ENCODE results near the gene FAM117A. TPM values are rescaled to one million over a fixed set of nuclear protein-coding genes. Genes with fewer than 3 reads are reported as not detected.

The FAM117A gene
- polyA plus RNA-seq, 2 donors: 4.8 to 5.9 TPM

DNA sequence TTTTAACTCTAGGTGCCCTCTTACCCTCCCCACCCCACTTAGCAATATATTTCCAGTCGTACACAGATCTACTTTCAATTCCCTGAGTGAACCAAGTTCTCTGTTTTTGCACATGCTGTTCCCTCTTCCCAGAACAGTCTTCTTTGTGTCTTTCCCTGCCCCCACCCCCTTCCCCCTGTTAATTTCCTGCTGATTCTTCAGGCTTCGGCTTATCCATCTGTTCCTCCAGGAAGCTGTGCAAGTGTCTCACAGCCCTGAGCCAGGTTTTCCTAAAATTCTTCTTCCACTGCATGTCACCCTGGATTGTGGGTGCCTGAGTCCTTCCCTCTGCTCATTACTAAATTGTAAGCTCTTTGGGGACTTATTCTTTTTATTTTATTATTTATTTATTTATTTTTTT is 73.7 kb downstream of the FAM117A start:
- no peaks in the 10 kb centered on the region for H3K27me3 ChIP-seq (ENCODE audit: control insufficient read depth in 1 of 2, insufficient read depth in 2 of 2, low read length in 2 of 2)
- no peak overlapping the region for H3K27ac ChIP-seq (ENCODE audit: low read depth in 2 of 2, low read length in 1 of 2)
- H3K4me1 ChIP-seq (ENCODE audit: control insufficient read depth in 2 of 2, insufficient read depth in 2 of 2, low read length in 1 of 2): peaks cover 0 to 3% of the 10 kb centered on the region in 2 donors
- no peak overlapping the region for H3K4me3 ChIP-seq (ENCODE audit: low read depth in 1 of 2, low read length in 2 of 2)
- 63 to 64% methylated on average over 2 of the region's 2 CpGs for WGBS, 2 donors
- no peaks in the 10 kb centered on the region for H3K9me3 ChIP-seq (ENCODE audit: control insufficient read depth in 2 of 2, insufficient read depth in 1 of 2, low read depth in 1 of 2, low read length in 1 of 2)
- H3K36me3 ChIP-seq (ENCODE audit: control insufficient read depth in 2 of 2, insufficient read depth in 2 of 2, low read length in 1 of 2): no peaks in the 10 kb centered on the region

DNA sequence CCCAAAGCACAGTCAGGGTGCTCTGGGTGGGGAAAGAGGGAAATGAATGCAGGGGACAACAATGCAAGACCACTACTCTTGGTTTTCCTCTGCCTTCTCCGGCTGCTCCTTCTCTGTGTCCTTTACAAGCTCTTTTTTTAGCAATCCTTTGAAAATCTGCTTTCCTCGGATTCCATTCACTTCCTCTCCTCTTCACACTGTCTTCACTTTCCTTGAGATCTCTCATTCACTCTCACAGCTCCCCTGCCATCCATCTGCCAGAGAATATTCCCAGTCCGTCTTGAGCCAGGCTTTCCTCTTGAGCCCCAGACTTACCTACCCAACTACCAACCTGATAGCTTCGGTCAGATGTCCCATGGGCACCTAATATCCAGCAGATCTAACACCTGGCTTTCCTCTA is 75.1 kb downstream of the FAM117A start:
- no peak overlapping the region for H3K27ac ChIP-seq (ENCODE audit: low read depth in 2 of 2, low read length in 1 of 2)
- no peaks in the 10 kb centered on the region for H3K9me3 ChIP-seq (ENCODE audit: control insufficient read depth in 2 of 2, insufficient read depth in 1 of 2, low read depth in 1 of 2, low read length in 1 of 2)
- WGBS, 2 donors: 87% methylated on average over 4 of the region's 4 CpGs
- H3K4me3 ChIP-seq (ENCODE audit: low read depth in 1 of 2, low read length in 2 of 2): no peak overlapping the region
- H3K36me3 ChIP-seq (ENCODE audit: control insufficient read depth in 2 of 2, insufficient read depth in 2 of 2, low read length in 1 of 2): no peaks in the 10 kb centered on the region
- H3K4me1 ChIP-seq (ENCODE audit: control insufficient read depth in 2 of 2, insufficient read depth in 2 of 2, low read length in 1 of 2): no peaks in the 10 kb centered on the region
- no peaks in the 10 kb centered on the region for H3K27me3 ChIP-seq (ENCODE audit: control insufficient read depth in 1 of 2, insufficient read depth in 2 of 2, low read length in 2 of 2)

DNA sequence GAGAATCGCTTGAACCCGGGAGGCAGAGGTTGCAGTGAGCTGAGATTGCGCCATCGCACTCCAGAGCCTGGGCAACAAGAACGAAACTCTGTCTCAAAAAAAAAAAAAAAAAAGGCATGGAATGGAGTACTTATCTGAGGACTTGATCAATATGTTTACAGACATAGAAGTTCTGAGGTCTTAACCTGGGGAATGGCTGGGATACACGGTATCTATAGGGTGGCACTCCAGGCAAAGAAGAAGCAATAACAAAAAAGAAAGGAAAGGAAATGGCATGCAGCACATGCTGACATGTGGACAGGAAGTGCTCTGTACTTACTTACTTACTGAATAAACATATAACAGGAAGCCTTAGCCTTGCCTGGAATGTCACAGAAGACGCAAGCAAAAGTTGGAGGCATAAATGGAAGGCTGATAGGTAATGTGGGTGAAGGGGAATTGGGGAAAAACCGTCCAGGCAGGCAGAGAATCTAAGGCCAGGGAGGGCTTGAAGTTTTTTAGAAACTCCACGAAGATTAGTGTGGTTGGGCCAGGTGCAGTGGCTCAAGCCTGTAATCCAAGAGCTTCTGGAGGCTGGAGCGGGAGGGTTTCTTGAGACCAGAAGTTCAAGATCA is 75.9 kb downstream of the FAM117A start:
- Histone ChIP-seq H3K4me1 (ENCODE audit: control insufficient read depth in 2 of 2, insufficient read depth in 2 of 2, low read length in 1 of 2) (no peaks in the 10 kb centered on the region), H3K4me3 (ENCODE audit: low read depth in 1 of 2, low read length in 2 of 2) (no peak overlapping the region), H3K36me3 (ENCODE audit: control insufficient read depth in 2 of 2, insufficient read depth in 2 of 2, low read length in 1 of 2) (no peaks in the 10 kb centered on the region), H3K27me3 (ENCODE audit: control insufficient read depth in 1 of 2, insufficient read depth in 2 of 2, low read length in 2 of 2) (no peaks in the 10 kb centered on the region), H3K9me3 (ENCODE audit: control insufficient read depth in 2 of 2, insufficient read depth in 1 of 2, low read depth in 1 of 2, low read length in 1 of 2) (no peaks in the 10 kb centered on the region), H3K27ac (ENCODE audit: low read depth in 2 of 2, low read length in 1 of 2) (peak overlapping the region; percentile 1 to 72)
- 60 to 71% methylated on average over 10 of the region's 10 CpGs for WGBS, 2 donors

DNA sequence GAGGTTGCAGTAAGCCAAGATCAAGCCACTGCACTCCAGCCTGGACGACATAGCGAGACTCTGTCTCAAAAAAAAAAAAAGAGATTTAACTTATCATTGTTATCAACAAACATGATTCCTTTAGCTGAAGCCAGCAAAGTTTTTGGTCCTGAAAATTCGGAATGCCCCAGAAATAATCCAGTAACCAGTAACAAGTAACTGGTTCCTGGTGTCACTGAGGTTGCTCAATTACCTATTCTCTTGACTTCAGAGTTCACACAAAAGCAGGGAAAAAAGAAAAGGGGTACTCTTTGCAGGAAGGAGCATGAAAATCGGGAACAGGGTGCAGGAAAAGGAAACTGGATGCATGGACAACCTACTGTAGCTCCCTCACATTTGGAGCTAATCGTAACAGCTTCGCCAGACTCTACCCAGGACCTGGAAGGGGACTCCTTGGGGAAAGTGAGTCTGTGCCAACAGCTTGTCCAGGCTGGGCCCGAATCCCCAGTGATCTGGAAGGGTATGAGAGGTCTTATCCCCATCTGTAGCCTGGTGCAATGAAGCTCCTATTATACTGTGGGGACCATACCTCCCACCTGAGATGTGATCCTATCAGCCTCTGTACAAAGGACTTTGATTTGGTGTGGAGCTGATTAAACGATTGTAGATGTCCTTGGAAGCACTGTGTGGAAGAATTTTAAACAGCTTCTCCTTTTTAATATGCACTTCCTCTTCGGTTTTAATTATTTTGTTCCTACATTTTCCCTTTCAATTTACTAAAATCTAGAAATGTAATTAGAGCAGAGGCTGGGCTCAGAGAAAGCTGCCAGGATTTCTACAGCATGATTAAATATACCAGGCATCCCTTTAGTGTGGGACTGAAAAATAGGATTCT is 82.6 kb downstream of the FAM117A start:
- Histone ChIP-seq H3K36me3 (ENCODE audit: control insufficient read depth in 2 of 2, insufficient read depth in 2 of 2, low read length in 1 of 2) (no peaks in the 10 kb centered on the region), H3K9me3 (ENCODE audit: control insufficient read depth in 2 of 2, insufficient read depth in 1 of 2, low read depth in 1 of 2, low read length in 1 of 2) (no peaks in the 10 kb centered on the region), H3K4me1 (ENCODE audit: control insufficient read depth in 2 of 2, insufficient read depth in 2 of 2, low read length in 1 of 2) (no peaks in the 10 kb centered on the region), H3K27ac (ENCODE audit: low read depth in 2 of 2, low read length in 1 of 2) (peak overlapping the region in 1 of 2 donors; percentile 22), H3K4me3 (ENCODE audit: low read depth in 1 of 2, low read length in 2 of 2) (no peak overlapping the region), H3K27me3 (ENCODE audit: control insufficient read depth in 1 of 2, insufficient read depth in 2 of 2, low read length in 2 of 2) (no peaks in the 10 kb centered on the region)
- 64 to 70% methylated on average over 9 of the region's 9 CpGs for WGBS, 2 donors

DNA sequence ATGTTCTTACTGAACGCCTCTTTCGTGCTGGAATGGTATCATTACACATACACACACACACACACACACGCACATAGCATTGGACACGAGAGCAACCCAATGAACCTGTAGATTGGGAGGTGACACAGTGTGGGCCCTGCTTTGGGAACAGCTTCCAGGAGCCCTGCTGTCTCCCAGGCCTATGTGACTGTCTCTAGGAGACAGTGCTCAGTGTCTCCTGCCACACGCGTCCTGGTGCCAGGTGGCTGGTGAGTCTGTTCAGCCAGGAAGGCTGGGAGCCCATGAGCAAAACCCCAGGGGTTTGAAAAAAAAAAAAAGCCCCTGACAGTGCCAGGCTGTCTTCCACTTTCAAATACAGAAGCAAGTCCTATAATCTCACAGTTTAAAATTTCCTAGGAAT is 83.6 kb downstream of the FAM117A start:
- 70 to 73% methylated on average over 6 of the region's 6 CpGs for WGBS, 2 donors
- H3K4me1 ChIP-seq (ENCODE audit: control insufficient read depth in 2 of 2, insufficient read depth in 2 of 2, low read length in 1 of 2): peaks cover 0 to 4% of the 10 kb centered on the region in 2 donors

DNA sequence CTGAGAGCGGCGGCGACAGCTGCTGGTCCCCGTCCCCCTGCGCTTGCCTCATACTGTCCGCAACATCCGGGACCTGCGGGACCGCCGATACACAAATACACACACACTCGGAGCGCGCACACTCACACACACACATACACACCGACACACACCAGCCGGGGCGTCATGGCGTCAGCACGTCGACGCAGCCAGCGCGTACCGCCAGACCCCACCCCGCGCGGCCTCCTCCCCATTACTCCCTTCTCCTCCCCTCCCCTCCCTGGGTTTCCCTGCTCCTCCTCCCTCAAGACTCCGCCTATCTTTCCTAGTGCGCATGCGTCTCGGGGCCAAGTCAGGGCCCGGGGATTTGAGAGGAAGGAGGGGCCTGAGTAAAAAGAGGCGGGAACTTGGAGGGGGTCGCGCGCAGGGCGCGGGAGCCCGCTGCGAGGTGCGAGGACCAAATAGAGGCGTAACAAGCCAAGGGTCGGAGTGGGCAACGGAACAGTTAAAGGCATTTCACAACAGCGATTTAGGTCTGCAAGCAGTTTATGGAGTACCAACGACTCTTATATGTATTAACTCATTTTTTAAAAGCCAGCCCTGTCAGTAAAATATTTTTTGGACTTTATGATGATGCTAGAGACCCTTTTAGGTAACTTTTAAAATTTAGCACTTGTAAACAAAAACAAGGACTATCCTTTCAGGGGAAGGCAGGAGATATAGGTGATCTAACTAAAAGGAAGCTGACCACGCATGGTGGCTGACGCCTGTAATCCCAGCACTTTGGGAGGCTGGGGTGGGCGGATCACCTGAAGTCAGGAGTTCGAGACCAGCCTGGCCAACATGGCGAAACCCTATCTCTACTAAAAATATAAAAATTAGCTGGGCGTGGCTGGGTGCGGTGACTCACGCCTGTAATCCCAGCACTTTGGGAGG is 85.7 kb downstream of the FAM117A start, which contains the start of gene SPOP:
Gene SPOP (minus strand): TSS at position 165 of the 915 bp plus-strand sequence. CDS start 55,287 bp downstream, outside the sequence.
- WGBS, 2 donors: 15 to 17% methylated on average over 51 of the region's 53 CpGs
- no peaks in the 10 kb centered on the region for H3K9me3 ChIP-seq (ENCODE audit: control insufficient read depth in 2 of 2, insufficient read depth in 1 of 2, low read depth in 1 of 2, low read length in 1 of 2)
- H3K4me1 ChIP-seq (ENCODE audit: control insufficient read depth in 2 of 2, insufficient read depth in 2 of 2, low read length in 1 of 2): peaks cover 0 to 4% of the 10 kb centered on the region in 2 donors
- H3K27me3 ChIP-seq (ENCODE audit: control insufficient read depth in 1 of 2, insufficient read depth in 2 of 2, low read length in 2 of 2): no peaks in the 10 kb centered on the region
- H3K36me3 ChIP-seq (ENCODE audit: control insufficient read depth in 2 of 2, insufficient read depth in 2 of 2, low read length in 1 of 2): no peaks in the 10 kb centered on the region
- peak within 1 kb of the TSS; percentile 71 to 82 for H3K4me3 ChIP-seq (ENCODE audit: low read depth in 1 of 2, low read length in 2 of 2)
- peak within 1 kb of the TSS; percentile 99 for H3K27ac ChIP-seq (ENCODE audit: low read depth in 2 of 2, low read length in 1 of 2)

More for the DNA sequence above, 83.6 kb downstream of the FAM117A start:
- Histone ChIP-seq H3K4me3 (ENCODE audit: low read depth in 1 of 2, low read length in 2 of 2) (no peak overlapping the region), H3K27ac (ENCODE audit: low read depth in 2 of 2, low read length in 1 of 2) (no peak overlapping the region), H3K9me3 (ENCODE audit: control insufficient read depth in 2 of 2, insufficient read depth in 1 of 2, low read depth in 1 of 2, low read length in 1 of 2) (no peaks in the 10 kb centered on the region), H3K27me3 (ENCODE audit: control insufficient read depth in 1 of 2, insufficient read depth in 2 of 2, low read length in 2 of 2) (no peaks in the 10 kb centered on the region), H3K36me3 (ENCODE audit: control insufficient read depth in 2 of 2, insufficient read depth in 2 of 2, low read length in 1 of 2) (no peaks in the 10 kb centered on the region)

DNA sequence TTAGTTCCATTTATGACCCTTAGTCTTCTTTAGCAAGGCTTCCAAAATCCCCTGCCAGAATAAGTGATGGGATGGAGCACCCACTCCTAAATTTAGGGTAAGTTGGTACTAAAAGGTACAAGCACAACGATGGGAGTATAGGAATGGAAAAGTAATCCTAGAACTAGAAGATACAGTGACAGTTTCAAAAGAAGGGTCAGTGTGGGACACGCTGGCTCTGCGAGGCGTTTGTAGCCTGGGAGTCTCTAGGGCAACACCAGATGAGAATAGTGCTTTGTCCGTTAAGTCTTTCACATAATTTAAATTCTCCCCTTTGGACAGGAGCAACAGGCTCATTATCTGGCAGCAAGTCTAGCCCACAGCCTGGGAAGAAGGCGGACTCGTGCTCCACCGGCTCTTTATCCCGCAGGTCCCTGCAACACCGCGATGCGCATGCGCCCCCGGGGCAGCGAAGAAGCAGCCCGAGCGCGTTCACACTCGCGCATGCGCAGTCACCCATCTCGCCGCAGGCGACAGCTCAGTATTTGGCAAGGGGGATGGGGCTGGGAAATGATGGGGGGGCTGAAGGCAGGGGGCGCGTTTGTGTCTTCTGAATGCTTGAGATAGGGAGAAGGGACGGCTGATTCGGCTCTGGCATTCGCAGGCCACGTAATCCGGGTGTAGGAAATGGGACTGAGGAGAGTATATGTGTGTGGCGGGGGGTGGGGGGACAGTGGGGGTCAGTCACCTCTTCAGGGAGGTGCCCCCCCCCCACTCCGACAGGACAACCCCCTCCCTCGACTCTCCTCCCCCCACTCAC is 86.6 kb downstream of the FAM117A start:
- no peaks in the 10 kb centered on the region for H3K36me3 ChIP-seq (ENCODE audit: control insufficient read depth in 2 of 2, insufficient read depth in 2 of 2, low read length in 1 of 2)
- no peaks in the 10 kb centered on the region for H3K27me3 ChIP-seq (ENCODE audit: control insufficient read depth in 1 of 2, insufficient read depth in 2 of 2, low read length in 2 of 2)
- peak overlapping the region; percentile 71 to 82 for H3K4me3 ChIP-seq (ENCODE audit: low read depth in 1 of 2, low read length in 2 of 2)
- no peaks in the 10 kb centered on the region for H3K9me3 ChIP-seq (ENCODE audit: control insufficient read depth in 2 of 2, insufficient read depth in 1 of 2, low read depth in 1 of 2, low read length in 1 of 2)
- 1% methylated on average over 33 of the region's 34 CpGs for WGBS, 2 donors
- peak overlapping the region; percentile 99 for H3K27ac ChIP-seq (ENCODE audit: low read depth in 2 of 2, low read length in 1 of 2)
- peaks cover 0 to 4% of the 10 kb centered on the region in 2 donors for H3K4me1 ChIP-seq (ENCODE audit: control insufficient read depth in 2 of 2, insufficient read depth in 2 of 2, low read length in 1 of 2)

DNA sequence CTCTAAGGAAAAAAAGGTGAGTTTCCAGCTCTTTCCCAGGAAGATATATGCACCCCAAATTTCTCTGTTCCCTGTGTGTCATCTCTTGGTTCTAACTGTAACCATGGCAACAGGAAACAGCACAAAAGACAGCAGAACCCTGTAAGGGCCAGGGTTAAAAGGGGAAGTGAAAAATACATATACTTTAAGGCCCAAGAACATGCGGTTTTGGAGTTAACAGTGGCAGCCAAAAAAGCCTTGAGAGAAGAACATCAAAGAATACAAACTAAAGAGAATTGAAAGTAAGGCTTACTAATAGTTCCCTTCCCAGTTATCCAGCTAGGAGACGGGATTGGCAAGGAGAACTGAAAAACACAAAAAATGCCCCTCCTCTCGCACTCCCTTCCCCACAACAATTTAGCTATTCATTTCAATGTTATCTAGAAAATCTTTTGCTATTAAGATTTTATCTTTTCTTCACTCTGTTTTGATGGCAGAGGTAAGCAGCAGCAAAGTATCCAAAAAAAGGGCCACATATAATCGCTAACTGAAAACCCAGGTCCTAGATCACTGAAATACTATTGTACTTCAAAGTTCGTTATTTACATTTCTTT is 87.6 kb downstream of the FAM117A start:
- WGBS, 2 donors: 21 to 22% methylated on average over 5 of the region's 5 CpGs
- Histone ChIP-seq H3K4me3 (ENCODE audit: low read depth in 1 of 2, low read length in 2 of 2) (peak overlapping the region in 1 of 2 donors; percentile 82), H3K9me3 (ENCODE audit: control insufficient read depth in 2 of 2, insufficient read depth in 1 of 2, low read depth in 1 of 2, low read length in 1 of 2) (no peaks in the 10 kb centered on the region), H3K36me3 (ENCODE audit: control insufficient read depth in 2 of 2, insufficient read depth in 2 of 2, low read length in 1 of 2) (no peaks in the 10 kb centered on the region), H3K4me1 (ENCODE audit: control insufficient read depth in 2 of 2, insufficient read depth in 2 of 2, low read length in 1 of 2) (peaks cover 0 to 4% of the 10 kb centered on the region in 2 donors), H3K27me3 (ENCODE audit: control insufficient read depth in 1 of 2, insufficient read depth in 2 of 2, low read length in 2 of 2) (no peaks in the 10 kb centered on the region), H3K27ac (ENCODE audit: low read depth in 2 of 2, low read length in 1 of 2) (no peak overlapping the region)

Data from esophagus (tissue), 2 donors.